Activated naive CD8-positive, alpha-beta T cell treated with anti-CD3 and anti-CD28 coated beads, Interleukin-2, amount 50 U/mL, for 24 hours (primary cell): ENCODE results near the gene MTF2.
"Not testable (repeated sequence)": the region's sequence is repeated elsewhere in the genome, so short reads cannot be mapped to it uniquely, and the experiment has no call there.

Experiments
- ATAC-seq: fragments of 150-1000 bp; cut with Tn5 transposase; one replicate; pipeline ENCODE4 v1.10.0; 2021
- DNase-seq: peaks from one replicate; pipeline ENCODE4 v3.0.0; 2021
- H3K27ac Mint-ChIP-seq: one replicate; pipeline ENCODE4 v1.8.0; 2021; ENCODE audit warnings: mild to moderate bottlenecking, mixed read lengths
- H3K27me3 Mint-ChIP-seq: one replicate; pipeline ENCODE4 v1.8.0; 2021; ENCODE audit warnings: mixed read lengths
- H3K36me3 Mint-ChIP-seq: one replicate; pipeline ENCODE4 v1.8.0; 2021; ENCODE audit warnings: low read depth, mixed read lengths
- H3K4me1 Mint-ChIP-seq: one replicate; pipeline ENCODE4 v1.8.0; 2021; ENCODE audit warnings: mixed read lengths
- H3K4me3 Mint-ChIP-seq: one replicate; pipeline ENCODE4 v1.8.0; 2021; ENCODE audit warnings: mild to moderate bottlenecking, moderate library complexity, mixed read lengths
- H3K9me3 Mint-ChIP-seq: one replicate; pipeline ENCODE4 v1.8.0; 2021; ENCODE audit warnings: mixed read lengths

MTF2 gene

GRCh38 chr1:93078986-93079654 lies at the start of gene MTF2:
Gene MTF2, plus strand, starts transcription at chr1:93079283. Its CDS starts 244 bp downstream, at chr1:93079527.
- ATAC-seq (peak; percentile 94), DNase-seq (peak; percentile 95)
- Mint-ChIP-seq H3K27me3 (no peaks in the 10 kb centered on the region), H3K9me3 (no peaks in the 10 kb centered on the region), H3K36me3 (peaks cover 16% of the 10 kb centered on the region), H3K4me3 (peak within 1 kb of the TSS; percentile 97), H3K4me1 (peaks cover 46% of the 10 kb centered on the region), H3K27ac (peak within 1 kb of the TSS; percentile 93)

- DNase-seq, result no peak
- Mint-ChIP-seq H3K4me1 (peaks cover 22% of the 10 kb centered on the region), H3K27ac (no peak overlapping the region), H3K36me3 (no peaks in the 10 kb centered on the region), H3K9me3 (no peaks in the 10 kb centered on the region), H3K4me3 (no peak overlapping the region), H3K27me3 (no peaks in the 10 kb centered on the region)
- peak; percentile 55 for ATAC-seq
Measured at GRCh38 chr1:93029317-93029716, 49.8 kb upstream of the MTF2 start.

GRCh38 chr1:93030191-93030590 lies 48.9 kb upstream of the MTF2 start:
- not testable (repeated sequence) for H3K27me3 Mint-ChIP-seq, DNase-seq, H3K4me3 Mint-ChIP-seq, H3K9me3 Mint-ChIP-seq, ATAC-seq, H3K36me3 Mint-ChIP-seq, H3K27ac Mint-ChIP-seq
- peaks cover 22% of the 10 kb centered on the region for H3K4me1 Mint-ChIP-seq

GRCh38 chr1:93031711-93032110 lies 47.4 kb upstream of the MTF2 start:
- H3K27me3 Mint-ChIP-seq, result no peaks in the 10 kb centered on the region
- no peak for ATAC-seq
- H3K27ac Mint-ChIP-seq, result no peak overlapping the region
- H3K4me3 Mint-ChIP-seq, result no peak overlapping the region
- H3K9me3 Mint-ChIP-seq, result no peaks in the 10 kb centered on the region
- H3K36me3 Mint-ChIP-seq, result no peaks in the 10 kb centered on the region
- peaks cover 22% of the 10 kb centered on the region for H3K4me1 Mint-ChIP-seq
- no peak for DNase-seq

GRCh38 chr1:93033029-93033428 lies 46.1 kb upstream of the MTF2 start:
- Mint-ChIP-seq H3K4me3 (no peak overlapping the region), H3K9me3 (no peaks in the 10 kb centered on the region), H3K27ac (no peak overlapping the region), H3K36me3 (no peaks in the 10 kb centered on the region), H3K4me1 (peaks cover 22% of the 10 kb centered on the region), H3K27me3 (no peaks in the 10 kb centered on the region)
- DNase-seq (no peak), ATAC-seq (no peak)

GRCh38 chr1:93033785-93034184 lies 45.3 kb upstream of the MTF2 start:
- no peak overlapping the region for H3K4me3 Mint-ChIP-seq
- H3K27ac Mint-ChIP-seq, result no peak overlapping the region
- no peak for DNase-seq
- H3K36me3 Mint-ChIP-seq, result no peaks in the 10 kb centered on the region
- no peaks in the 10 kb centered on the region for H3K9me3 Mint-ChIP-seq
- peak; percentile 72 for ATAC-seq
- H3K4me1 Mint-ChIP-seq, result peaks cover 26% of the 10 kb centered on the region
- H3K27me3 Mint-ChIP-seq, result no peaks in the 10 kb centered on the region

- ATAC-seq (no peak), DNase-seq (no peak)
- Mint-ChIP-seq H3K27me3 (no peaks in the 10 kb centered on the region), H3K27ac (no peak overlapping the region), H3K9me3 (no peaks in the 10 kb centered on the region), H3K36me3 (no peaks in the 10 kb centered on the region), H3K4me3 (no peak overlapping the region), H3K4me1 (peaks cover 22% of the 10 kb centered on the region)
Measured at GRCh38 chr1:93034397-93034796, 44.7 kb upstream of the MTF2 start.

- no peak for ATAC-seq
- Mint-ChIP-seq H3K4me3 (no peak overlapping the region), H3K4me1 (peaks cover 17% of the 10 kb centered on the region), H3K27ac (no peak overlapping the region), H3K9me3 (no peaks in the 10 kb centered on the region), H3K36me3 (no peaks in the 10 kb centered on the region), H3K27me3 (peaks cover 1% of the 10 kb centered on the region)
- no peak for DNase-seq
Measured at GRCh38 chr1:93036672-93037071, 42.4 kb upstream of the MTF2 start.

GRCh38 chr1:93042187-93043056 lies 36.7 kb upstream of the MTF2 start:
- H3K9me3 Mint-ChIP-seq, result no peaks in the 10 kb centered on the region

GRCh38 chr1:93043057-93043557 lies 36.0 kb upstream of the MTF2 start:
- H3K4me3 Mint-ChIP-seq, result peak overlapping the region; percentile 69
- peaks cover 19% of the 10 kb centered on the region for H3K4me1 Mint-ChIP-seq
- DNase-seq (no peak), ATAC-seq (no peak)
- H3K36me3 Mint-ChIP-seq, result no peaks in the 10 kb centered on the region
- peaks cover 1% of the 10 kb centered on the region for H3K27me3 Mint-ChIP-seq
- peak overlapping the region; percentile 70 for H3K27ac Mint-ChIP-seq
- no peaks in the 10 kb centered on the region for H3K9me3 Mint-ChIP-seq

More at GRCh38 chr1:93042187-93043056, 36.7 kb upstream of the MTF2 start:
- Mint-ChIP-seq H3K27ac (peak overlapping the region; percentile 70), H3K4me1 (peaks cover 19% of the 10 kb centered on the region), H3K36me3 (no peaks in the 10 kb centered on the region), H3K27me3 (peaks cover 1% of the 10 kb centered on the region), H3K4me3 (peak overlapping the region; percentile 69)
- DNase-seq (peak; percentile 5), ATAC-seq (peak; percentile 98)

- no peak overlapping the region for H3K4me3 Mint-ChIP-seq
- no peak for DNase-seq
- ATAC-seq, result no peak
Measured at GRCh38 chr1:93047618-93048017, 31.5 kb upstream of the MTF2 start.

GRCh38 chr1:93051961-93052360 lies 27.1 kb upstream of the MTF2 start:
- Mint-ChIP-seq H3K4me3 (no peak overlapping the region), H3K4me1 (no peaks in the 10 kb centered on the region), H3K9me3 (no peaks in the 10 kb centered on the region), H3K27ac (no peak overlapping the region), H3K27me3 (no peaks in the 10 kb centered on the region), H3K36me3 (no peaks in the 10 kb centered on the region)
- DNase-seq (no peak), ATAC-seq (no peak)

More at GRCh38 chr1:93047618-93048017, 31.5 kb upstream of the MTF2 start:
- no peaks in the 10 kb centered on the region for H3K36me3 Mint-ChIP-seq
- H3K27me3 Mint-ChIP-seq, result no peaks in the 10 kb centered on the region
- no peaks in the 10 kb centered on the region for H3K9me3 Mint-ChIP-seq
- peaks cover 4% of the 10 kb centered on the region for H3K4me1 Mint-ChIP-seq
- H3K27ac Mint-ChIP-seq, result no peak overlapping the region

- no peak overlapping the region for H3K27ac Mint-ChIP-seq
- no peaks in the 10 kb centered on the region for H3K9me3 Mint-ChIP-seq
- DNase-seq (no peak), ATAC-seq (no peak)
- no peak overlapping the region for H3K4me3 Mint-ChIP-seq
- peaks cover 5% of the 10 kb centered on the region for H3K27me3 Mint-ChIP-seq
- no peaks in the 10 kb centered on the region for H3K36me3 Mint-ChIP-seq
- H3K4me1 Mint-ChIP-seq, result no peaks in the 10 kb centered on the region
Measured at GRCh38 chr1:93056214-93056613, 22.9 kb upstream of the MTF2 start.

- peaks cover 5% of the 10 kb centered on the region for H3K27me3 Mint-ChIP-seq
- no peaks in the 10 kb centered on the region for H3K36me3 Mint-ChIP-seq
- DNase-seq (no peak), ATAC-seq (no peak)
- H3K27ac Mint-ChIP-seq, result no peak overlapping the region
- H3K4me3 Mint-ChIP-seq, result no peak overlapping the region
- H3K9me3 Mint-ChIP-seq, result no peaks in the 10 kb centered on the region
- no peaks in the 10 kb centered on the region for H3K4me1 Mint-ChIP-seq
Measured at GRCh38 chr1:93056649-93057048, 22.4 kb upstream of the MTF2 start.
